NT2/D1 (cell line): Measurements from ENCODE around the gene METAP1.

Source experiments
- SUZ12 ChIP-seq: IDR thresholded peaks from 2 replicates; pipeline ENCODE4 v1.6.1; 2011; ENCODE audit not compliant: insufficient read length, insufficient read depth; ENCODE audit errors: extremely low read depth
- YY1 ChIP-seq: IDR thresholded peaks from 2 replicates; pipeline ENCODE4 v1.6.1; 2011; ENCODE audit not compliant: insufficient read length, insufficient read depth

DNA sequence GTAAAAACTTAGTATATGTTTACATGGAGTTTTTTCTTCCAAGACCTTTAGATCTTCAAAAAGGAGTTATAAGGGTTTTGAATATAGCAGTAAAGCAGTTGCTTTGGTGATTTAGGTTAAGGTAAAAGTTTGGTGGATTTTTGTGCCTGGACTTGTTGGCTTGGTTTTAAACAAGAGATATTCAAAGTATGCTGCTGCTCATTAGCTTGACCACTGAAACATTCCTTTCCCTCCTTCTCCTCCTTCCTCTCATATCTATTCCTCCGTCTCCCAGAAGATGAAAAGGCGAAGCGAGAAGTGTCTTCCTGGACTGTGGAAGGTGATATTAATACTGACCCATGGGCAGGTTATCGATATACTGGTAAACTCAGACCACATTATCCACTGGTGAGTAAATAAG, 38.4 kb downstream of the METAP1 start:
- TF ChIP-seq YY1: no peak
- no peak for TF ChIP-seq SUZ12
